ENCODE measurements around the gene SEMA3C.

GRCh38 chr7:80876894-80877414 lies 41.9 kb downstream of the SEMA3C start:
- TF ChIP-seq CTCF (IDR thresholded peaks at IDR 0.05; ENCODE audit: borderline replicate concordance, extremely low read depth, low read length, poor library complexity, severe bottlenecking) (no peak), EZH2 (IDR thresholded peaks at IDR 0.05; ENCODE audit: borderline replicate concordance, low read depth, low read length, severe bottlenecking) (no peak)
